ENCODE measurements around the gene ZSCAN26. TPM values are rescaled to one million over a fixed set of nuclear protein-coding genes. Genes with fewer than 3 reads are reported as not detected.

Gene ZSCAN26
- total RNA-seq (2014; rRNA removed; shearing (Covaris generic)): 11.1 and 14.5 TPM in 2 replicates
- polyA plus RNA-seq (2015; cell fraction: cytosol; rRNA removed): 9.9 and 13.0 TPM in 2 replicates
- 34.4 and 41.3 TPM in 2 replicates for polyA plus RNA-seq (2015; cell fraction: nucleus; rRNA removed)

DNA sequence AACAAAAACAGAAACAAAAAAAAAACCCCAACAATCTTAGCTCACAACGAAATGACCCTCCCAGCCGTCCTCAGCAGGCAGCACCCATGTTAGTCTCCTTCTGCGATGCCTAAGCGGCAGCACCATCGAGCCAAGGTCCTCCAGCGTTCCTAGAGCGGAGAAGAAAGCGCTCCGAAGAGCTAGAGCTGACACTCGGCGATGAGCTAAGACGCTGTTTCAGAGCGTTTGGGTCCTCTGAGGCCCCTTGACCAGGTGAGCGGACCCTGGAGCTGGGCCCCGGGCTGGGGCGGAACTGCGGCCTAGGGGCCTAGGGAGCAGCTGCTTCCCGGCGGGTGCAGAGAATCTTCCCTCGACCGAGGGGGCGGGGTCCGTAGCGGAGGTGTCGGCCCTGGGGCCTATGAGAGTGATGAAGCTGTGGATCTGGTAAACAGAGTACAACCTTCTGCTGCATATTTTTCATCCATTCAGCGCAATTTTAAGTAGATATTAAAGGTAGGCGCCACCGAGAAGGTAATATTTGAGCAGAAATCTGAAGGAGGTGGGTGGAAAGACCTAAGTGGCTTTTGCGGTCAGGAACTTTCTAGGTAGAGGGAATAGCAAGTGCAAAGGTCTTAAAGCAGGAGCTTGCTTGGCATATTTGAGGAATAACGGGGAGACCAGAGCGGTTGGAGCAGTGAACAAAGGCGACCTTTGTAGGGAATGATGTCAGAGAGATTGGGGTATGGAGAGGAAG, at the start of gene ZSCAN26:
TSS of gene ZSCAN26 (plus strand) at position 182 of the 733 bp plus-strand sequence. CDS start 4,777 bp downstream, outside the sequence.
- peak; percentile 85 for DNase-seq (ENCODE audit: low read depth)

DNA sequence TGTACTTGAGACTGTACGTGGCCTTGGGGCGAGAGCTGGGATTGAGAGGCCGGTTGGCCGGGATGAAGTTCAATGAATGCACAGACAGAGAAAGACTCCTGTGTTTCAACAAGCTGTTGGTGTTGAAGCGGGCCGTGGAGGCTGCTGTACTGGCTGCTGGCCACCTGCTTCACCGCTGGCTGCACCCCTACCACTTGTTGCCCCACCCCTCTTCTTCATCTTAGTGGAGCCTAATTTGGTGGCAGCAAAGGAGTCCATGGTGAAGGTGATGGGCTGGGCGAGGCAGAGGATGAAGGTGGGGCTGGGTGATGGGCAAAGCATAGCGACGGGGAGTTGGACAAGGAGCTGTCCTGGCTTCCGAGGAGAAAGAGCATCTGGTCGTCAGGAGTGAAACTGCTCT, 49.1 kb upstream of the ZSCAN26 start:
- DNase-seq (ENCODE audit: low read depth): no peak

DNA sequence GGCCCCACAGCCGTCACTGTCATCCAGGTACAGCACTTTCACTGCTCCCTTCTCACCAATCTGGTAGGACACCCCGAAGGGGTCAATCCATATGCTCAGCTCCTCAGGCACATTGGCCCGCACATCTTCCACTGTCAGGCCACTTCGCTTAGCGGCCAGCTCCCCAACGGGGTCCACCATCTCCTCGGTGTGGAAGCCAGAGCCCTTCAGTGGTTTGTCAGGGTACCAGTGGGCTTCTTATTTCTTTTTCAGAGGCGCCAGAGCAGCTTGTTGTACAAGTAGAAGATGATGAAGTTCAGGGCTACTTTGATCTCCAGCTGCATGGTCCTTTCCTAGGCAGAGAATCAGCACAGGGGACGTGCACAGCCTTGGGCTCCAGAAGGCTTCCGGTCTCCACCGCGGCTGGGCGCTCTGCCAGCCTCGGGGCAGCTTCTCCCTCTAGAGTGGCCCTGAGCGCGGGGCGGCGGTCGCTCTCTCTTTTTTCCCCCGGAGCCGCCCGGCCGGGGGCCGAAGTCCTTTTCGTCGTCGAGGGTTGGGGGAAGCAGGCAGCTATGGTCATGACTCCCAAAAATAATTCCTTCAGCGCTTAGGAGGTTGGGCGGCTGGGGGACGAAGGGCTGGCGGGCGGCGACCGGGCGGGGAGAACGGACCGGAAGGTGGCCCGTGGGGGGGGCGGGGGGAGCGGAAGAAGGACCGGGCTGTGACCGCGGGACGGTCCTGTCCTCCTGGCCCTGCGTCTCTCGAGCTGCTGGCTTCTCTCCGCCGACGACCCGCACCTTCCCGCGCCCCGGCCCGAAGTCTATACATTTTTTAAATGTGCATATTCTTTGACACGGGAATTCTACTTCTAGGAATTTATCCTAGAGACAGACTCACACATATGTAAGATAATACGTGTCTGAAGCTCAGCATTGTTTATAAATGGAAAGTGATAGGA, 48.4 kb upstream of the ZSCAN26 start:
- peak; percentile 64 for DNase-seq (ENCODE audit: low read depth)

DNA sequence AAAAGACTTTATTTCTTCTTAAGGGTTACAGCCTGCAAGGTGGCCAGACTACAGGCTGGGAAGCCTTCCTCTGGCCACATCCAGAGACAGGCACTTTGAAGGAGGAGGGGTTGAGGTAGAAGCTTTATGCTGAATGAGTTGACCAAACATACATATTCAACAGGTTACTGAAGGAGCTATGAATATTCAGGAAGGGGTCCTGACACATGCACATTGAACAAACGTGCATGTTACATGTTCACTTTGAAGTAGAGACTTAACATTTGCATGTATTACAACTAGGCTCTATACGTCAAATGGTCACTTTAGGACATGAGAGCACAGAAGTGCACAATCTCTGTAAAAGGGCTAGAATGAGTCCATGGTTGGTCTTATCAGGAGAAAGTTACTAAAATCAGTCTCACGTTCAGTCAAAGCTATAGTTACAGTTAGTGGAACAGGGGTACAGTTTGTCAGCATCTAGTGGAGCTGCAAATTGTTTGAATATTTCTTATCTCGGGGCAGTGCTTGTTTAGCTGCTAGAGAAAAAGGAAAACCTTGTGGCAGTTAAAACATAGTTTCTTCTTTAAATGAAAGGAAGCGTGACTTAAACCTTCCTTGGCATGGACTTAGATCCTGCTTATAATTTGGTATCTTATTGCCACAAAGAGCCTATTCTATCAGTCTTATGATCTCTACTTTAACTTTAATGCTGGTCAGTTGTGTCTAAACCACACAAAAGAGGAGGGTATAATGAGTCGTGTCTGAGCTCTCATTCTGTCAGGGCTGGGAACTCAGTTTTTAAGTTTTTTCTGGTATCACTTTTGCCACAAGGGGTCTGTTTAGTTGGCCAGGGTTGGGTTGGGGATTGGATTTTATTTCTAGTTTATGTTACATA, 46.4 kb upstream of the ZSCAN26 start:
- DNase-seq (ENCODE audit: low read depth): no peak

DNA sequence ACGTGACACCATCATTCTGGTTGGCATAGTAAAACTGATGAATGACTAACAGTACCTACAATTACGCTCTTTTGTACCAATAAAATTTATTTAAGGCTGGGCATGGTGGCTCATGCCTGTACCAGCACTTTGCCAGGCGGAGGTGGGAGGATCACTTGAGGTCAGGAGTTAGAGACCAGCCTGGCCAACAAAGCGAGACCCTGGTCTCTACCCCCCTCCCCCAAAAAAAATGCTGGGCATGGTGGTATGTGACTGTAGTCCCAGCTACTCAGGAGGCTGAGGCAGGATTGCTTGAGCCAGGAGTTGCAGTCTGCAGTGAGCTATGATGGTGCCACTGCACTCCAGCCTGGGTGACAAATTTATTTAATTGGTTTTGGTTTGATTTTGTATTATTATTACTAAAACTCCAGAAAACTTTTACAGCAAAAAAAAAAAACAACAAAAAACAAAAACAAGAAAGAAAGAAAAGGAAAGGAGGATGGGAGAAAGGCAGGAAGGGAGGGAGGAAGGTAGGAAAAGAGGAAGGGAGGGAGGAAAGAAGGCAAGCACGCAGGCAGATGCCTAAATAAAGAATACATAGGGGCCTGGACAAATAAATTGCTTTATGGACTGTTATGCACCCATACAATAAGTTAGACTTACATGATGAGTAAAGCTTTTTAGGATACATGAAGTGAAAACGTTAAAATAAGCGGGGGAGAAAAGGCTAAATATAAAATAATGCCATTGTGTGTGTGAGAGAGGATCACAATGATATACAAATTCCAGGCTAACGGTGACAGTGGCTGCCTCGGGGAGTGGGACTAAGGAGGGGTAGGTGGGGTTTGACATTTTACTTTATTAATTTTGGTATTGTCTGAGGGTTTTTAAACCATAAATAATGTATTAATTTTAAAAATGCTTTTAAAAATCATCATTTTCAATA, 42.5 kb upstream of the ZSCAN26 start:
- DNase-seq (ENCODE audit: low read depth): no peak

DNA sequence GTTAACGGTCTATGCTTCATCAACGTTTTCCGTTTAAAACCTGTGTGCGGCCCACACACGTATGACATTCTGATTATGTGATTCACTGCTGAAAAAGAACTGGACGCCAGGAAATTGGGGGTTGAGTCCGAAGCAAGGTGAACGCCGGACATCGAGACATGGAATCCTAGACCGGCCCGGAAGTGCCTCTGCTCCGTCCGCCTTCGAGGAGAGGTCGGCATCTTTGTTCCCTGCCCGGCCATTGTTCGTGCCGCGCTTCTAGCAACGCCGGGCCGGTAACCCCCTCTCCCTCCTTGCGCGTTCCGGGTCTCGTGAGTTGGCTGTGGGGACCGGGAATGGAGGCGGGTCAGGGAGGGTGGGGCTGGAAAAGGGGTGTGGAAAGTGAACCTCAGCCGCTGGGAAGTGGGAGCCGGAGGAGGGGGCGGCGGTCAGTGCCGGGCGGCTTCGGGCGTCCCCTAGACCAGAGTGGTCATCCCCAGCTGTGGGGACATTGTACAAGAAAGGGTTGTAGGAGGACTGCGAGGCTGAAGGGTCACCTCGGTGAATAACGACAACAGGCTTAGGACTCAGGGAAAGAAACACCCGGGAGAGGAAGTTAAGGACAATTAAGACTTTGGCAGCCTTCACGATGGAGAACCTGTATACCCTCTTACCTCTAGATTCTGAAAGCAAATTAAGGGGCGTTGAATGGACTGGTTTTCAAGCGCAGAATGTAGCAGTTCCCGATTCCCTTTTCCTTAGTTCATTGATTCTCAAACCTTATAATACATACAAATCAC, 41.7 kb upstream of the ZSCAN26 start, which contains the start of gene ZSCAN9:
TSS of gene ZSCAN9 (plus strand) at position 220 of the 779 bp plus-strand sequence. CDS start 1,810 bp downstream, outside the sequence.
- peak; percentile 92 for DNase-seq (ENCODE audit: low read depth)

DNA sequence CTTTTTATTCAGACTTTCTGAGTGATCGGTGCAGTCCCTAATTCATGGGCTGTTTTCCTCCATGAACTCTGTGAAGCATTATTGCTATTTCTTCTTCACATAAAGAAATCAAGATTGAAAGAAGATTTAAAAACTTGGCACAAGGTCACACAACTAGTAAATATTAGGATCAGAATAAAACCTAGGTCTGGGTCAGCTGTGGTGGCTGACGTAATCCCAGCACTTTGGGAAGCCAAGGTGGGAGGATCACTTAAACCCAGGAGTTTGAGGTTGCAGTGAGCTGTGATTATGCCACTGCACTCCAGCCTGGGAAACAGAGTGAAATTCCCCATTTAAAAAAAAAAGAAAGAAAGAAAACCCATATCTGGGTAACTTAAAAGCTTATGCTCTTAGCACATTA, 40.5 kb upstream of the ZSCAN26 start:
- DNase-seq (ENCODE audit: low read depth): no peak

DNA sequence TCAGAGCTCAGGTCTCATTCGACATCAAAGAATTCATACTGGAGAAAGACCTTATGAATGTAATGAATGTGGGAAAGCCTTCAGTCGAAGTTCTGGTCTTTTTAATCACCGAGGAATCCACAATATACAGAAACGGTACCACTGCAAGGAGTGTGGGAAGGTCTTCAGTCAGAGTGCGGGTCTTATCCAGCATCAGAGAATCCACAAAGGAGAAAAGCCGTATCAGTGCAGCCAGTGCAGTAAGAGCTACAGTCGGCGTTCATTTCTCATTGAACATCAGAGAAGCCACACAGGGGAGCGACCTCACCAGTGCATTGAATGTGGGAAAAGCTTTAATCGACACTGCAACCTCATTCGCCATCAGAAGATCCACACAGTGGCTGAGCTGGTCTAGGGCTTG, 34.2 kb upstream of the ZSCAN26 start:
- DNase-seq (ENCODE audit: low read depth): no peak

DNA sequence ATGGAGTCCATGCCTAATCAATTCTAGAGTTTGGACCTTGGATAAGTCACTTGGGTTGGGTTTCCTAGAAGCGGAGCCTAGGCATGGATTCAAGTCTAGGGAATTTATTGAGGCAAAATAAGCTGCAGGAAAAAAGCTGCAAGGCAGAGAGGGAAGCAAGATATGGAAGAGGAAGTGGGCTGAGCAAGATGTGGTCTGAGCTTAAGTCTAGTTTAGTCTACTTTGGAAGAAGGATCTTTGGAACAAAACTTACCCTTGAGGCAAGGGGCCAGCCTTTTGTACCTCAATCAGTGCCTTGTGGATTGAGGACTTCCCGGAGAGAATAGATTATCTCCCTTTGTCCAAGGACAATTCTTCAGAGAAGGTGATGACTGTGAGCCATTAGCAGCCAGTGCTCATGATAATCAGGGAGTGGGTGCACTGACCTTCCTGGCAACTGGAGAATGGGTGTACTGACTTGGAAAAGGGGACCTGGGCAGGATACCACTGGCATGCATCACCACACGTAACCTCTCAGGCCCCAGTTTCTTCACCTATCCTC, 31.0 kb upstream of the ZSCAN26 start:
- no peak for DNase-seq (ENCODE audit: low read depth)

DNA sequence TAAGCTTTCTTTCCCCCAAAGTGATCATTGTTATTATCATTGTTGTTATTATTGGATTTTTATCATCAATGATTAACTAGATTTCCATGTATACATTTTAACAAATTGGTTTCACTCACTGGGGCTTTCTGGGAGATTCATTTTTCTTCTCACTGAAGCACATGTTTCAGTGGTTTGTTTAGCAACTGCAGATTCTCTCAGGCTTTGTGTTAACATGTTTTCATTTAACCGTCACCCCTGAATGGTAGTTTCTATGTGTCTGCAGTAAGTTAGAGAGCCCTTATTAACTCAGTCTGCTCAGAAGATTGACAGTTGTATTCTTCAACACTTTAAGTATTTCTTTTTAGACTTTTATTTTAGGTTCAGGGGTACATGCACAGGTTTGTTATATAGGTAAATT, 27.3 kb upstream of the ZSCAN26 start:
- no peak for DNase-seq (ENCODE audit: low read depth)

DNA sequence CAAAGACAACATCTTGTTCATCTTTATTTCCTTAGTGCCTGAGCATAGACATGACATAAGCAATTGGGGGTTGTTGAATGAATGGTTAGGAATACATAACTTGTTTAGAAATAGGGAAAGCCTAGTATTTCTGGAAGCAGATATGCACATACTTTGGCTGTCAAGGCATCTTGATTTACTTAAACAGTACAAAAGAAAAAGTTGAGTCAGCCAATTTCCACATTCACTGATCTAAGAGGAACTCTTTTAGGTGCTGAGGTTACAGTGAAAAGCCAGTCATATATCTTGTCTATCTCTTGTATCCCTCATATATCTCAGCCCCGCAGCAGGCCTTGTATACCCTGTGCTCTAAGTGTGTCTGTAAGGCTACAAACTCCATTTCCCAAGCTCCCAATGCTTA, 26.5 kb upstream of the ZSCAN26 start:
- no peak for DNase-seq (ENCODE audit: low read depth)

DNA sequence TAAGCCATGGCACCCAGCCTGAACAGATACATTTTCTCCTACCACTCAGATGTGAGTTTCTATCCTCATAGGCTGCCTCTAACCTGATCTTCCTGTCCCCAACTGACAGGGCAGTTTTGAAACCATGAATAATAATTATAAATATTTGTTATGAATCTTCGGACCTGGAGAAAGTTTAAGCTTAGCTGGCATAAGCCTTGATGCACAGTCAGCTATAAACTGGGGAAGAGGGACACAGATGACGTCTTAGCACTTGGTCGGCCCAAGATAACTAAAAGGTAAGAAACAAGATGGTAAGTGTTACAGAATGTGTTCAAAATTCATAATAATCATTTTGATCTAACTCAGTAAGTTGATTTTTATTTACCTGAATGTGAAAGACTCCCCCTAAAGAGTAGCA, 23.0 kb upstream of the ZSCAN26 start:
- DNase-seq (ENCODE audit: low read depth): no peak

DNA sequence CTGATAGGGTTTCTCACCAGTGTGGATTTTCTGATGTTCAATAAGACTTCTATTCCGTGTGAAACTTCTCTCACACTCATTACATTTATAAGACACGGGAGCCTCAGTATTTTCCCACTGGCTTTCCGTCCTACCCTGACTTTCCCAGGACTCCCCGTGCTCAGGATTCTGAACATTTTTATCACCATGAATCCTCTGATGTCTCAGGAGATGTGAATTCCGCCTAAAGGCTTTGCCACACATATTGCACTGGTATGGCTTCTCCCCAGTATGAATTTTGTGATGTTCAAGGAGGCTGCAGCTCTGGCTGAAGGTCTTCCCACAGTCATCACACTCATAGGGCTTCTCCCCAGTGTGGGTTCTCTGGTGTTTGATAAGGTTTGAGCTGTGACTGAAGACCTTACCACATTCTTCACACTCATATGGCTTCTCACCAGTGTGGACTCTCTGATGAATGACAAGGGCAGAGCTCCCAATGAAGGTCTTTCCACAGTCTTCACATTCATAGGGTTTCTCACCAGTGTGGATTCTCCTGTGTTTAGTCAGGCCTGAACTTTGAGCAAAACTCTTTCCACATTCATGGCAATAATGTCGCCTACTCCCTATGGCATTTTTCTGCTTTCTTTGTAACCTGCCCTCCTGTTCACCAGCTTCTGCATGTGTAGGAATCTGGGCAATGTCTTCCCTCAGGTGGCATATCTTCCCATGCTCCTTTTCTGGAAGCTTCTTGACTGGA, 21.6 kb upstream of the ZSCAN26 start:
- no peak for DNase-seq (ENCODE audit: low read depth)

DNA sequence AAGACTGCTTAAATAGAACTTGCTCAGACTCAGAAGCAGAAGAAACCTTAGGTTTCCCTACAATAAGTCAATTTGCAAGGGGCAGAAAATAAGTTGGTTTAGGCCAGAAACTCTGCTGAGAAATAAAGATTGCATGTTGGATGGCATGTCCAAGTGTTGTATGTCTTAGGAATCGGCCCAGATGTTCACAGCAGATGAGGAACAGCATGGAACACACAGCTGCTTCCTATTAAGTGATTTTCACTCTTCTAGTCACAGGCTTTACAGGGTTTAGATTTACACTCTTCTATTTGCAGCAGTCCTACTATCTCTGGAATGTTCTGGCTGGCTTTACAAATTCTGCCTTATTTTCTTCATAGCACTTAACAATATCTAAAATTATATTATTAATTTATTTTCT, 18.0 kb upstream of the ZSCAN26 start:
- DNase-seq (ENCODE audit: low read depth): no peak

DNA sequence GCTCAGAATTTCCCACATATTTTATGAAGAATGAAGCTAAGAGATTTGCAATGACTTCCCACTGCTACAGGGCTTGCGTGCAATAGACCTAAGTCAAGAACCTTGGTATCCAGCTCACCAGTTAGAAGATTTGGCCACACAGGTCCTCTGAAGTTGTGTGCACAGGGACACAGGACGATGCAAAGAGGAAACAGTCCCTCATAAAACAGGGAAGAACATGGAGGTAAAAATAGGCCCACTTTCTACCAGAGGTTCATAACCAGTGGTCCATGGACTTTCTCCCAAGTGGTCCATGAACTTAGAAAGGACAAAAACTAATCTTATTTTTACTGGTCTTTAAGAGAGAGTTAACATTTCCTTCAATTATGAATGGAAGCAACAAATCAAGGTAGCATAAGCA, 16.2 kb upstream of the ZSCAN26 start:
- DNase-seq (ENCODE audit: low read depth): no peak

DNA sequence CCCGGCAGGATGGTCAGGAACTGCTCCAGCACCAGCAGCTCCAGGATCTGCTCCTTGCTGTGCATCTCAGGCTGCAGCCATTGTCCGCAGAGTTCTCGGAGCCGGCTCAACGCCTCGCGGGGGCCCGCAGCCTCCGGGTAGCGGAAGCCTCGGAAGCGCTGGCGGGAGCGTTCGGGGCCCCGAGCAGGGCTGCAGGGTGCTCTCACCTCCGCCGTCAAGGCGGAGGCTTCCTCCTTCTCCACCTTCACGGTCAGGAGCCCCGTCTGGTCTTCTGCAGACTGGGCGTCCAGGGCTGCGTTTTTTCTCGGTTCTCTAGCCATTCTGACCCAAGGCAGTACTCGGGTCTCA, 15.3 kb upstream of the ZSCAN26 start:
- no peak for DNase-seq (ENCODE audit: low read depth)

DNA sequence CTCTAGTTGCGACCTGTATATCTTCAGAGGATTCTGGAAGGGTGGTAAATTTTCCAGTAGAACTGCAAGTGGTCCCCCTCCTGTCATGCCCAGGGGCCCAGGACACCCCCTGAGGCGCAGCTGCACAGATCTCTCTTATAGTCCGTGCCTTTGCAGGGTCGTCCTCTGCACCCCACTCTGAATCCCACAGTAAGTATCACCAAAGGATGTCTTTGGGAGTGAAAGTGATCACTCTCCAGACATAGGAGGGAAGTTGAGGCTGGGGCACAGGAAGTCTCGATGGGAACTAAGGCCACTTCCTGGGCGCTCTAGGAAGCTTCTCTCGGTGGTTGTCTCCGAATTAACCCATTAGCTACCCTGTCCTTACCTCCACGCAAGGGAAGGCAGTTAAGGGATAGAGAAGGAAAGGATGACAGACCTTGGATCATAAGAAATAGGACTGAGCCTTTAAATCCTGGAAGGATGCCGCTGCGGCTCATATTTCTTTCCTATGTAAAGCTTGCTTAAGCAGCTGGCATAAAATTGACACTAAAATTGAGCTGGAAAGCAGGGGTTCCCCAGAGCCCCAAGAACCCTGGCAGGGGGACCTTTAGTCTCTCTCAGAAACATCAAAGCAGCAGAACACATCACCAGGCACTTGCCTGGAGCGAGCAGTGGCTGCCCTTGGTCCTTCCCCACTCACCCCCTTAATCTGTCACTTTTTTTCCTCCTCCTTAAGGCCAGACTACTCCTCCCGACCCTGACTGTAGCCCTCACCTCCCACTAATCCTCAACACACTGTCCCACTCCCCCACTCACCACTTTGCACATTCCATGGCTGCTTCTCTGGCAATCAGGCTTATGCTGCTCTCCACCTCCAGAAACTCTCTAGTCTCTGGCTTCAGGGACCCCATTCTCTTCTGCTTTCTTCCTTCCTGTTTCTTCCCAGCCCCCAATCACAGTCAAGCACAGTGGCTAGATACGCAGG, 14.7 kb upstream of the ZSCAN26 start, which contains the start of gene ZKSCAN4:
TSS of gene ZKSCAN4 (minus strand) at position 261 of the 967 bp plus-strand sequence. CDS start 289 bp downstream, outside the sequence.
- peak; percentile 80 for DNase-seq (ENCODE audit: low read depth)

Measured in HT1080 (cell line).